HepG2 (cell line): ENCODE data around the gene SPIB. TPM values are rescaled to one million over a fixed set of nuclear protein-coding genes. Genes with fewer than 3 reads are reported as not detected.
A peak's percentile ranks its signal among the peaks of the same experiment; 100 is the strongest.

Experiments
- AGO1 ChIP-seq: fragments of 200-400 bp; formaldehyde crosslinking; IDR thresholded peaks from 2 replicates; pipeline ENCODE4 v1.6.1; 2017; ENCODE audit warnings: mild to moderate bottlenecking, low read depth, low read length, moderate library complexity; ENCODE audit not compliant: poor library complexity, severe bottlenecking
- ATAD3A ChIP-seq: sonication (generic); formaldehyde crosslinking; IDR thresholded peaks from 2 replicates; pipeline ENCODE4 v1.4.0; 2020; ENCODE audit warnings: missing genetic modification reagents
- CHD4 ChIP-seq: fragments of 200-600 bp; sonication (generic); IDR thresholded peaks from 2 replicates; pipeline ENCODE4 v1.7.0; 2017; ENCODE audit warnings: mild to moderate bottlenecking, low read length, borderline replicate concordance
- ETV5 ChIP-seq: IDR thresholded peaks from 2 replicates; pipeline ENCODE4 v1.6.1; 2018; ENCODE audit warnings: missing biosample characterization, missing genetic modification reagents, inconsistent platforms, borderline replicate concordance
- GABPB1 ChIP-seq: IDR thresholded peaks from 2 replicates; pipeline ENCODE4 v1.6.1; 2016; ENCODE audit warnings: mild to moderate bottlenecking, missing genetic modification reagents, moderate library complexity, missing compliant biosample characterization
- HNF4A ChIP-seq: sonication (generic); formaldehyde crosslinking; IDR thresholded peaks from 2 replicates; pipeline ENCODE4 v1.4.0; 2020; ENCODE audit warnings: missing genetic modification reagents
- MAFF ChIP-seq: IDR thresholded peaks from 2 replicates; pipeline ENCODE4 v1.6.1; 2011; ENCODE audit warnings: low read depth, low read length, improper control_type of control experiment
- MXI1 ChIP-seq: IDR thresholded peaks from 3 replicates; pipeline ENCODE4 v1.6.1; 2012; ENCODE audit warnings: low read depth, low read length, inconsistent platforms, borderline replicate concordance
- YEATS2 ChIP-seq: sonication (generic); formaldehyde crosslinking; IDR thresholded peaks from 2 replicates; pipeline ENCODE4 v1.4.0; 2020; ENCODE audit warnings: missing genetic modification reagents, borderline replicate concordance
- ZFX ChIP-seq: sonication (generic); formaldehyde crosslinking; IDR thresholded peaks from 2 replicates; pipeline ENCODE4 v1.4.0; 2020; ENCODE audit warnings: mild to moderate bottlenecking, low read depth, missing genetic modification reagents, moderate library complexity
- ZNF20 ChIP-seq: sonication (generic); formaldehyde crosslinking; IDR thresholded peaks from 2 replicates; pipeline ENCODE4 v1.4.0; 2020; ENCODE audit warnings: mild to moderate bottlenecking, moderate library complexity, missing genetic modification reagents
- ZNF30 ChIP-seq: sonication (generic); formaldehyde crosslinking; IDR thresholded peaks from 2 replicates; pipeline ENCODE4 v1.5.0; 2020; ENCODE audit warnings: mild to moderate bottlenecking, missing genetic modification reagents
- ZNF451 ChIP-seq: sonication (generic); formaldehyde crosslinking; IDR thresholded peaks from 2 replicates; pipeline ENCODE4 v1.5.0; 2020; ENCODE audit warnings: mild to moderate bottlenecking, missing genetic modification reagents
- ZNF607 ChIP-seq: sonication (generic); formaldehyde crosslinking; IDR thresholded peaks from 2 replicates; pipeline ENCODE4 v1.5.1; 2020; ENCODE audit warnings: missing genetic modification reagents, mild to moderate bottlenecking, borderline replicate concordance
- polyA plus RNA-seq, 8 experiments: library from polyadenylated mRNA; depleted of rRNA in 3 of 8; stranded (reverse) in 7 of 8; unstranded in 1 of 8; fragments of >200 nt; fragmentation: Illumina TruSeq in 4 of 8; extraction: Trizol in 4 of 8; gene quantifications; 2 replicates each; pipeline versions ENCODE4 v1.2.1 to v1.2.3, GENCODE V29; 2011 to 2016; ENCODE audit warnings: low read depth in 4 of 8, missing spikeins in 1 of 8, mixed read lengths in 1 of 8; ENCODE audit not compliant: insufficient read depth in 1 of 8
- total RNA-seq, 5 experiments: library from RNA; depleted of rRNA; stranded (reverse); fragments of >200 nt; fragmentation: Illumina TruSeq; extraction: Trizol; gene quantifications; 2 replicates each; pipeline ENCODE4 v1.2.3, GENCODE V29; 2016; ENCODE audit warnings: low read depth in 1 of 5
- TF ChIP-seq, protein P1 (sequence below): sonication (generic); formaldehyde crosslinking; IDR thresholded peaks from 2 replicates; pipeline ENCODE4 v1.4.0; 2020; ENCODE audit warnings: missing genetic modification reagents, borderline replicate concordance
- TF ChIP-seq, protein P2 (sequence below): fragments of 450-650 bp; IDR thresholded peaks from 2 replicates; pipeline ENCODE4 v1.6.1; 2016
- TF ChIP-seq, protein P3 (sequence below): IDR thresholded peaks from 2 replicates; pipeline ENCODE4 v1.4.0; 2020; ENCODE audit warnings: mild to moderate bottlenecking, missing genetic modification reagents
- TF ChIP-seq, protein P4 (sequence below): sonication (generic); formaldehyde crosslinking; IDR thresholded peaks from 2 replicates; pipeline ENCODE4 v1.8.1; 2022; ENCODE audit warnings: mild to moderate bottlenecking, missing genetic modification reagents

SPIB gene
- total and polyA plus RNA-seq, 2 of the 13 experiments (the other 11 are each of a cell fraction or from before 2014, with no cell fraction given) = 0.04 TPM; not detected in 1

DNA sequence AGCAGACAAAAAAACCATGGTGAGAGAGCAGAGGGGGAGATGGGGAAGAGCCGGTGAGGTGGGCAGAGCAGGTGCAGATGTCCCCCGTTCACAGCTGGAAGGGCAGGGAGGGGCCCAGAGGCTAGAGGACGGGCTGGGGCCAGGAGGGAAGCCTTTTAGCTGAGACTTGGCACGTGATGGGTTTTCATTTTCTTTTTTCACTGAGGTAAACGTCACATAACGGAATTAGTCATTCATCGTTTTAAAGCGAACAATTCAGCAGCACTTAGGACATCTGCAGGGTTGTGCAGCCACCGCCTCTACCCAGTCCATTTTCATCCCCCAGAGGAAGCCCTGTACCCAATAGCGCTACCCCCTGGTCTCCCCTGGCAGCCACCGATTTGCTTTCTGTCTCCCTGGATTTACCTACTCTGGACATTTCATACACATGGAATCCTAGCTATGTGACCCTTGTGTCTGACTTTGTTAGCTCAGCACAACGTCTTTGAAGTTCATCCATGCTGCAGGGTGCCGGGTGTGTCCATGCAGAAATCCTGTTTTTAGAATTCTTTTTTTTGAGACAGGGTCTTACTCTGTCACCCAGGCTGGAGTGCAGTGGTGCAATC lies 41.5 kb downstream of the SPIB start (continued):
- TF ChIP-seq AGO1 (no peak), ATAD3A (CRISPR knock-in tag) (no peak), ZFX (CRISPR knock-in tag) (no peak), ZNF30 (CRISPR knock-in tag) (no peak), HNF4A (CRISPR knock-in tag) (peak; percentile 18; the same call in 1 of the 2 replicates), CHD4 (no peak), ZNF607 (CRISPR knock-in tag) (no peak), MAFF (peak; percentile 59), YEATS2 (CRISPR knock-in tag) (no peak), MXI1 (0 out of 3 replicates have a peak, but pooled peaks have one; percentile 11), ETV5 (CRISPR knock-in tag) (0 out of 2 replicates have a peak, but pooled peaks have one; percentile 26), ZNF451 (CRISPR knock-in tag) (no peak), GABPB1 (0 out of 2 replicates have a peak, but pooled peaks have one; percentile 1), ZNF20 (no peak)
- TF ChIP-seq, protein P1, sequence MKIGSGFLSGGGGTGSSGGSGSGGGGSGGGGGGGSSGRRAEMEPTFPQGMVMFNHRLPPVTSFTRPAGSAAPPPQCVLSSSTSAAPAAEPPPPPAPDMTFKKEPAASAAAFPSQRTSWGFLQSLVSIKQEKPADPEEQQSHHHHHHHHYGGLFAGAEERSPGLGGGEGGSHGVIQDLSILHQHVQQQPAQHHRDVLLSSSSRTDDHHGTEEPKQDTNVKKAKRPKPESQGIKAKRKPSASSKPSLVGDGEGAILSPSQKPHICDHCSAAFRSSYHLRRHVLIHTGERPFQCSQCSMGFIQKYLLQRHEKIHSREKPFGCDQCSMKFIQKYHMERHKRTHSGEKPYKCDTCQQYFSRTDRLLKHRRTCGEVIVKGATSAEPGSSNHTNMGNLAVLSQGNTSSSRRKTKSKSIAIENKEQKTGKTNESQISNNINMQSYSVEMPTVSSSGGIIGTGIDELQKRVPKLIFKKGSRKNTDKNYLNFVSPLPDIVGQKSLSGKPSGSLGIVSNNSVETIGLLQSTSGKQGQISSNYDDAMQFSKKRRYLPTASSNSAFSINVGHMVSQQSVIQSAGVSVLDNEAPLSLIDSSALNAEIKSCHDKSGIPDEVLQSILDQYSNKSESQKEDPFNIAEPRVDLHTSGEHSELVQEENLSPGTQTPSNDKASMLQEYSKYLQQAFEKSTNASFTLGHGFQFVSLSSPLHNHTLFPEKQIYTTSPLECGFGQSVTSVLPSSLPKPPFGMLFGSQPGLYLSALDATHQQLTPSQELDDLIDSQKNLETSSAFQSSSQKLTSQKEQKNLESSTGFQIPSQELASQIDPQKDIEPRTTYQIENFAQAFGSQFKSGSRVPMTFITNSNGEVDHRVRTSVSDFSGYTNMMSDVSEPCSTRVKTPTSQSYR = no peak
- TF ChIP-seq, protein P2, sequence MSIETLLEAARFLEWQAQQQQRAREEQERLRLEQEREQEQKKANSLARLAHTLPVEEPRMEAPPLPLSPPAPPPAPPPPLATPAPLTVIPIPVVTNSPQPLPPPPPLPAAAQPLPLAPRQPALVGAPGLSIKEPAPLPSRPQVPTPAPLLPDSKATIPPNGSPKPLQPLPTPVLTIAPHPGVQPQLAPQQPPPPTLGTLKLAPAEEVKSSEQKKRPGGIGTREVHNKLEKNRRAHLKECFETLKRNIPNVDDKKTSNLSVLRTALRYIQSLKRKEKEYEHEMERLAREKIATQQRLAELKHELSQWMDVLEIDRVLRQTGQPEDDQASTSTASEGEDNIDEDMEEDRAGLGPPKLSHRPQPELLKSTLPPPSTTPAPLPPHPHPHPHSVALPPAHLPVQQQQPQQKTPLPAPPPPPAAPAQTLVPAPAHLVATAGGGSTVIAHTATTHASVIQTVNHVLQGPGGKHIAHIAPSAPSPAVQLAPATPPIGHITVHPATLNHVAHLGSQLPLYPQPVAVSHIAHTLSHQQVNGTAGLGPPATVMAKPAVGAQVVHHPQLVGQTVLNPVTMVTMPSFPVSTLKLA = no peak
- TF ChIP-seq, protein P3, sequence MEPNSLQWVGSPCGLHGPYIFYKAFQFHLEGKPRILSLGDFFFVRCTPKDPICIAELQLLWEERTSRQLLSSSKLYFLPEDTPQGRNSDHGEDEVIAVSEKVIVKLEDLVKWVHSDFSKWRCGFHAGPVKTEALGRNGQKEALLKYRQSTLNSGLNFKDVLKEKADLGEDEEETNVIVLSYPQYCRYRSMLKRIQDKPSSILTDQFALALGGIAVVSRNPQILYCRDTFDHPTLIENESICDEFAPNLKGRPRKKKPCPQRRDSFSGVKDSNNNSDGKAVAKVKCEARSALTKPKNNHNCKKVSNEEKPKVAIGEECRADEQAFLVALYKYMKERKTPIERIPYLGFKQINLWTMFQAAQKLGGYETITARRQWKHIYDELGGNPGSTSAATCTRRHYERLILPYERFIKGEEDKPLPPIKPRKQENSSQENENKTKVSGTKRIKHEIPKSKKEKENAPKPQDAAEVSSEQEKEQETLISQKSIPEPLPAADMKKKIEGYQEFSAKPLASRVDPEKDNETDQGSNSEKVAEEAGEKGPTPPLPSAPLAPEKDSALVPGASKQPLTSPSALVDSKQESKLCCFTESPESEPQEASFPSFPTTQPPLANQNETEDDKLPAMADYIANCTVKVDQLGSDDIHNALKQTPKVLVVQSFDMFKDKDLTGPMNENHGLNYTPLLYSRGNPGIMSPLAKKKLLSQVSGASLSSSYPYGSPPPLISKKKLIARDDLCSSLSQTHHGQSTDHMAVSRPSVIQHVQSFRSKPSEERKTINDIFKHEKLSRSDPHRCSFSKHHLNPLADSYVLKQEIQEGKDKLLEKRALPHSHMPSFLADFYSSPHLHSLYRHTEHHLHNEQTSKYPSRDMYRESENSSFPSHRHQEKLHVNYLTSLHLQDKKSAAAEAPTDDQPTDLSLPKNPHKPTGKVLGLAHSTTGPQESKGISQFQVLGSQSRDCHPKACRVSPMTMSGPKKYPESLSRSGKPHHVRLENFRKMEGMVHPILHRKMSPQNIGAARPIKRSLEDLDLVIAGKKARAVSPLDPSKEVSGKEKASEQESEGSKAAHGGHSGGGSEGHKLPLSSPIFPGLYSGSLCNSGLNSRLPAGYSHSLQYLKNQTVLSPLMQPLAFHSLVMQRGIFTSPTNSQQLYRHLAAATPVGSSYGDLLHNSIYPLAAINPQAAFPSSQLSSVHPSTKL (CRISPR knock-in tag) = peak; percentile 67
- TF ChIP-seq, protein P4, sequence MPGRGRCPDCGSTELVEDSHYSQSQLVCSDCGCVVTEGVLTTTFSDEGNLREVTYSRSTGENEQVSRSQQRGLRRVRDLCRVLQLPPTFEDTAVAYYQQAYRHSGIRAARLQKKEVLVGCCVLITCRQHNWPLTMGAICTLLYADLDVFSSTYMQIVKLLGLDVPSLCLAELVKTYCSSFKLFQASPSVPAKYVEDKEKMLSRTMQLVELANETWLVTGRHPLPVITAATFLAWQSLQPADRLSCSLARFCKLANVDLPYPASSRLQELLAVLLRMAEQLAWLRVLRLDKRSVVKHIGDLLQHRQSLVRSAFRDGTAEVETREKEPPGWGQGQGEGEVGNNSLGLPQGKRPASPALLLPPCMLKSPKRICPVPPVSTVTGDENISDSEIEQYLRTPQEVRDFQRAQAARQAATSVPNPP (CRISPR knock-in tag) = no peak
